Measurements from ENCODE around the gene FITM2.

- no peak for TF ChIP-seq CTCF (IDR thresholded peaks at IDR 0.05)
- TF ChIP-seq POLR2A (IDR thresholded peaks at IDR 0.05), result no peak
Observed at GRCh38 chr20:44360221-44360620, 49.2 kb upstream of the FITM2 start.
